PC-3 (cell line): Measurements from ENCODE around the gene ZFYVE27.

Experiments
- CTCF ChIP-seq: fragments of 300-600 bp; sonication (generic); conservative IDR thresholded peaks from 2 replicates; pipeline ENCODE4 v1.5.1; 2017; ENCODE audit warnings: antibody characterized with exemption, low read depth, mild to moderate bottlenecking, low read length
- EZH2 ChIP-seq: fragments of 300-600 bp; sonication (generic); IDR thresholded peaks from one replicate; pipeline ENCODE4 v1.6.1; 2017; ENCODE audit warnings: antibody characterized with exemption, mild to moderate bottlenecking, low read length; ENCODE audit not compliant: unreplicated experiment
- EZH2phosphoT487 ChIP-seq: fragments of 300-600 bp; sonication (generic); IDR thresholded peaks from 2 replicates; pipeline ENCODE4 v1.6.1; 2018; ENCODE audit warnings: mild to moderate bottlenecking, antibody characterized with exemption, low read length, borderline replicate concordance

- no peak for TF ChIP-seq CTCF
- no peak for TF ChIP-seq EZH2
- TF ChIP-seq EZH2phosphoT487 = no peak
Measured at GRCh38 chr10:97708167-97708566, 28.8 kb upstream of the ZFYVE27 start.
